ENCODE measurements around the gene CCDC80.
"Not testable (repeated sequence)": the region's sequence is repeated elsewhere in the genome, so short reads cannot be mapped to it uniquely, and the experiment has no call there.

The CCDC80 gene

GRCh38 chr3:112640930-112641801 lies at the start of gene CCDC80:
Gene CCDC80 (minus strand): TSS chr3:112641143. CDS start chr3:112639905, 1,238 bp downstream.
- peak; percentile 94 for DNase-seq (ENCODE audit: low read depth)

GRCh38 chr3:112689989-112690388 lies 49.0 kb upstream of the CCDC80 start:
- no peak for DNase-seq (ENCODE audit: low read depth)

DNA sequence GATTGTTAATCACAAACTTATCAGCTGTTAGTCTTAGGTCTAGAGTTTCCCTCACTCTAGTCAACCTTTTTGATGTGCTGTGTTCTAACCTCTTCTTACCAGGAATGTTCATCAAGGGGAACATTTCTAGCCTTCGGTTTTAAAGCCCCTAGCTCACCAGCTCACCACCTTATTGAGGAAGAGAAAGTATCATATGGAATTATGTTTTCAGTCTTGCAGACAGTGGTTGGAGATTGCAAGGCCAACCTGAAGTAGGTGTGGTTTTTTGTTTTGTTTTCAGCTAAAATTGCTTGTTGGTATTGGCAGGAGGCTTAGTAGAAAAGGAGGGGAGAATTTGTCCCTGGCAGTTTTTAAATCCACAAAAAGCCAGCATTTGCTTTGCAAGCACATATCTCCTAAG lies 48.4 kb upstream of the CCDC80 start:
- DNase-seq (ENCODE audit: low read depth): no peak

DNA sequence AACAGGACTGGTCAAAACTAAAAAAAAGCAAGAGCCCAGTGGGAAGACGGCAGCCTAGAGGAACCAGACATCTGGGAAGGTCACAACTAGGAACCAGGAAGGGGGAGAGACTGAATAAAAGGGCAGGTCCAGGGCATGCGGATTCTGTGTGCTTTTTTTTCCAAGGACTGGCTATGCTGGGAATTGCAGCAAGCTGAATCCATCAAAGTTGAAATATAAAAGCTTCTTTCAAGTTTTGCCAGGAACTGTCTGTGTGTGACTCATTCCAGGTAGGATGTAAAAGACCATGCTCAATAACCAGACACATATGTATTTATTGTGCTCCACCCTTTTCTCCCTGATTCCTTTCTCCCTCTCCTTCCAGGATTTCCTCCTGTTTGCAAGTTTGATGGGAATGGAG lies 47.9 kb upstream of the CCDC80 start:
- no peak for DNase-seq (ENCODE audit: low read depth)

- DNase-seq (ENCODE audit: low read depth): no peak
Observed at GRCh38 chr3:112688085-112688769, 47.3 kb upstream of the CCDC80 start.

DNA sequence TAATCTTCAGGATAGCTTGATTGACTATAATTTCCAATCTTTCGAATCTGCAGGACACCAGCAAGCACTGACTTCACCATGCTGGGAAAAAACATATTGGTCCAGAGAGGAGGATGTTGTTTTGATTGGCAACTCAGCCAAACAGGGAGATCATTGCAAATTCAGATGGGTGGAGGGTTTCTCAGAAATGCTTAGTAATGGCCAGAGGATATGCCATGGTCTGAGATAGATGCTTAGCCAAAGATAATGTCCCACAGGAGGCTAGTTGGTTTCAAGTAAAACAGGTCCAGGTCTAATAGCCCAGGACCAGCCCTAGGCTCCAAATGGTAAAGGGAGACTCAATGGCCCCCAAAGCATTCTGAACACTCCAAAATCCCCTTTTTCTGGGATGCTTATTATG lies 46.7 kb upstream of the CCDC80 start:
- no peak for DNase-seq (ENCODE audit: low read depth)

DNA sequence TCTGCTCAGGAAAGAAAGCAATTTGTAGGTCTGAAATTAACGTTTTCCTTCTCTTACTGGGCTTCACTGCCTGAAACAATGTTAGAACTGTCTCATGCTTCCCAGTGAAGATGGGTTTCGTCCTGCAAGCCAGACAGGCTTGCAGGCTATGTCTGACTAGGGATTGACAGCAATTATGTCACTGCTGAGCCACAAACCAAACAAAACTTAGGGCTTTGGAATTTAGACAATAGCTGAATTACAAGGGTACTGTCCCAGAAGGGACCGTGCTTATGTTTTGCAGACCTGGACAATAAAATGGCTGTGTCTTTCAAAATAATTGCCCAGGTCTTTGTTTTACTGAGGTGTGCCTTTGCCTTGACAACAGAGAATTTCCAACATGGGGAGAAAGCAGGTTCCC lies 46.3 kb upstream of the CCDC80 start:
- DNase-seq (ENCODE audit: low read depth): no peak

DNA sequence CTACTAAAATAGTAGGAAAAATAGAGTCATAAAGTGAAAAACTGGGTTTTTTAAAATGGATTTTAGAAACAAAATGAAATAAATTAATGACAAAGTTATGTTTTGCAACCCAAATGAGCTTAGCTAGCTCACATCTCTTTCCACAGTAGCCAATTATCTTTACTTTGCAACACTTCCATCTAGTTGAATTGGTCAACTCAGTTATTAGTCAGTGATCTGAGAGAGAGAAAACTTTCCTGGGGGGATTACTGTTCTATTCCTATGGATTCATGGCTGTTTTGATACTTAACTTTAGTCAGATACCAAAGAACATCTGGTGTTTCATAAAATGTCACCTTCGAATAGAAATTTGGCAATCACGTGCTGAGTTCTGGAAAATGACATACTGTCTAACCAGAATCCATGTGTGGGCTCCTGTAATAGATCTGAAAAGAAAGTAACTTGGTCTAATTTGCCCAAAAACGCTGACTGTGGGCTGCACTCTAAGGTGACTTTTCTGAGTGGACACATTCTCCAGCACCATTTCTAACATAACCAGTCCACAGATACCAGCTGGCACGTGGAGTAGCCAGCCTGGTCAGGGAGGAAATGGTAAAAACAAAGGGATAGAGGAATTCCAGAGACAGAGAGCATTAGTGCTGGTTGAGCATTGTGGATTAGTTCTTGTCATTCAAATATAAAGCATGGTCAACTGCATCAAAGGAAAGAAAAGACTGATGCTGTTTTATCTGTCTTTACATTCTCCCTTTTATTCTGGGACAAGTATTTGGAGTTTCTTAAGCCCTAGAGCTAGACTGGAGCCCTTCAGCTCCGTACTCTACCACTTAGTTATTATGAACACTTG lies 45.2 kb upstream of the CCDC80 start:
- peak; percentile 17 for DNase-seq (ENCODE audit: low read depth)

GRCh38 chr3:112685420-112685819 lies 44.5 kb upstream of the CCDC80 start:
- DNase-seq (ENCODE audit: low read depth): peak; percentile 79

- no peak for DNase-seq (ENCODE audit: low read depth)
Observed at GRCh38 chr3:112682361-112682760, 41.4 kb upstream of the CCDC80 start.

DNA sequence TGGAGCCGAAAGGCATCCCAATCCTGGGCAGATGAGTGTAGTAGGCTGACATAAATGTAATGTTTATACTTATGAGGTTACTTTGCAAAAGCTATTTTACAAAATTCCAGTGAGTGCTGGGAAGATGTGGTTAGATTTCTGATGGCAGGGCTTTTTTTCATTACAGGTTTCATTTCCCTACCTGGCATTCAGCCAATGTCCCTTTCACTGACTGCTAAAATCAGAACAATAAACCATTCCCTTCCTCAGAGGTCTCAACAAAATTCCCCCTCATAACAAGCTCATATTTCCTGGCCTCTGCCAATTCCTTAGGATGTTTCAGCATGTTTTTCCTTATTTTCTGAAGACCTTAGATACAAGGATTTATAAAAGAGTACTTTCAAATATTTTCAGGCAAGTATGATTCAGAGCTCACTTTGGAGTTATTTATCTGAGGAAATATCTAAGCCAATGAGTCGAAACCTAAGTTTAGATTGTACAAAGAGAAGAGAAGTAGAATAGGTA lies 40.9 kb upstream of the CCDC80 start:
- DNase-seq (ENCODE audit: low read depth): peak; percentile 57

GRCh38 chr3:112676659-112677234 lies 35.8 kb upstream of the CCDC80 start:
- DNase-seq (ENCODE audit: low read depth): peak; percentile 91

DNA sequence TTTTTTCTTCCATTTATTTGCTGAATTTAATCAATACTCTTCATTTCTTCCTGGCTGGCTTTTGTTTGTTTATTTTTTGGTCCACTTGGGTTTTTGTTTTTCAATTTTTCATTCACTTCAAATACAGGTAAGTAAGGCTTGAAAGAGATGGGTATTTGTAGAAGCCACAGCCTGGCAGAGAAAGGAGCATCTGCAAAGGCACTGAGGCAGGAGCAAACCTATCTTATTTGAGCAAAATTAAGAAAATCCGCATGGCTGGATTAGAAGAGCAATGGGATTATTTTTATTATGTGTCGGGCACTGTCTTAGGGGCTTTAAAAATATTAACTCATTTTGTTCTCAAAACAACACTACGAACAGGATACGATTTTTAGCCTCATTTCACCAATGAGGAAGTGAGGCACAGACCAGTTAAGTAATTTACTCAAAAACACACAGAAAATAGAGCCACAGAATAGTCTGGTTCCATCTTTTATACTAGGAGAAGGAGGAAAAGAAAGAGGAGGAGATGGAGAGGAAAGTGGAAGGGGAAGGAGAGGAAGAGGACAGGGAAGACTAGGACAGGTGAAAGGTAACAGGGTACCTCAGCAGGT lies 35.1 kb upstream of the CCDC80 start:
- no peak for DNase-seq (ENCODE audit: low read depth)

- DNase-seq (ENCODE audit: low read depth): no peak
Observed at GRCh38 chr3:112675349-112675748, 34.4 kb upstream of the CCDC80 start.

- DNase-seq (ENCODE audit: low read depth): no peak
Observed at GRCh38 chr3:112672716-112673541, 32.0 kb upstream of the CCDC80 start.

DNA sequence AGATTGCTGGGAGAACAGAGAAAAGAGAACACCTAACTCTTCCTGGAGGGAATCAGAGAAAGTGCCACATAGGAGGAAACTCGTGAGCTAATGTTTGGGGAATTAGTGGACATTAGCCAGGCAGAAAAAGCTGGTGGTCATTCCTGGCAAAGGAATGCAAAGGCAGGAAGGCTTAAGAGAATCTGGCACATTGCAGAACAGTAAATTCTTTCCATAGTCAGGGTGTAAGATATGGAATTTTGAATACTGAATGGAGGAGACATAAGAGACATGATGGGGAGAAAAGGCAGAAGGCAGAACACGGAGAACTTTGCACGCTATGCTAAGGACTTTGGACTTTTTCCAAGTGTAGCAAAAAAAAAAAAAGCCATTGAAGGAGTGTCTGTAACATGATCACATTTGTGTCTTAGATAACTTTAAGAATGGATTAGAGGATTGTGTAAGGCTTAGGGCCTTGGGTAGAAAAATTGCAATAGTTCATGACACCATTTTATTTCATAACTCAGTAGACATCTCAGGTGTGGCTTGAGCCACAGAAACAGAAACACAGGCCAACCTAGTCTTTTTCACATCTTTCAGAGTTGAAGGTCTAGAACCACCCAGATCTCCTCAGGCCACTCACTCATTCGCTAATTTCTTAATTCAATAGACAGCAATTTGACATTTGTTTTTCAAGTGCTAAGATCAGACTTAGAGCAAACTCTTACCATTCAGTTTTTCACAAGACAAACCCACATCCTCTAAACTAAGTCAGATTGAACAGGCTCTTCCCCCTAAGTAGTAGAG lies 31.2 kb upstream of the CCDC80 start:
- DNase-seq (ENCODE audit: low read depth): peak; percentile 96

GRCh38 chr3:112670824-112671223 lies 29.9 kb upstream of the CCDC80 start:
- DNase-seq (ENCODE audit: low read depth): no peak

DNA sequence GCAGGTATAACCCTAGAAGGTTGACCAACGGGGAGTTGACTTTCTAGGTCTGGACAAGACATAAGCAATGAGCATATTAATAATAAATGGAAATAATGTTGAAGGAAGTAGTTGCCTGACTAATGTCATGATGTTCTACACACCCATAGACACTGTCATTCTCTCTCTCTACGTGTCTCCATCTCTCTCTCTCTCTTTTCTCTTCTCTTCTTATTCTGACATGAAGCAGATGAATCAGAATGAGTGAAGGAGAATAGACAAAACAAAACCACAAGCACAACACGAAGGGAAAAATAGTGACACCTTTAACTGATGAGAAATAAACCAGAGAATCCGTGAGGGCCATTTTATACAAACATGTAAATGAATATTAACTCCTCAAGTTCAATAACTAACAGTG lies 26.7 kb upstream of the CCDC80 start:
- no peak for DNase-seq (ENCODE audit: low read depth)

DNA sequence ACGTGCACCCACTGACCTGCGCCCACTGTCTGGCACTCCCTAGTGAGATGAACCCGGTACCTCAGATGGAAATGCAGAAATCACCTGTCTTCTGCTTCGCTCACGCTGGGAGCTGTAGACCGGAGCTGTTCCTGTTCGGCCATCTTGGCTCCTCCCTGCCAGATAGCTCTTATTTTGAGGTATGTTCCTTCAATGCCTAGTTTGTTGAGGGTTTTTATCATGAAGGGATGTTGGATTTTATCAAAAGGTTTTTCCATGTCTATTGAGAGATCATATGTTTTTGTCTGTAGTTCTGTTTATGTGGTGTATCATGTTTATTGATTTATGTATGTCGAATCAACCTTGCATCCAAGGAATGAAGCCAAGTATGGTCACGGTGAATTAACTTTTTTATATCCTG lies 24.1 kb upstream of the CCDC80 start:
- DNase-seq (ENCODE audit: low read depth): not testable (repeated sequence)

- DNase-seq (ENCODE audit: low read depth): no peak
Observed at GRCh38 chr3:112656043-112656442, 15.1 kb upstream of the CCDC80 start.
